Heart right ventricle (tissue), 16 donors: ENCODE measurements around the gene FANK1. TPM values are rescaled to one million over a fixed set of nuclear protein-coding genes. Genes with fewer than 3 reads are reported as not detected.
"Not testable (repeated sequence)": the region's sequence is repeated elsewhere in the genome, so short reads cannot be mapped to it uniquely, and the experiment has no call there.

Source experiments
- ATAC-seq, 8 donors: fragments of 200-7000 bp; cut with Tn5 transposase; one replicate each; pipeline ENCODE4 v1.9.1; 2020; ENCODE audit warnings: mild to moderate bottlenecking in 8 of 8, moderate library complexity in 8 of 8, moderate number of reproducible peaks in 1 of 8
- DNase-seq, 2 donors: peaks; one replicate each; pipeline ENCODE4 v3.0.0-alpha.2; 2020
- H3K27ac ChIP-seq, 10 donors: fragments of 200-600 bp; sonication (generic) in 2 of 10; one replicate each; pipeline versions ENCODE4 v1.5.0 to v1.8.0; 2020 to 2022; ENCODE audit warnings: mild to moderate bottlenecking in 3 of 10
- H3K27me3 ChIP-seq, 7 donors: fragments of 200-600 bp; one replicate each; pipeline ENCODE4 v1.8.0; 2021 to 2022; ENCODE audit warnings: mild to moderate bottlenecking in 2 of 7
- H3K36me3 ChIP-seq, 9 donors: fragments of 200-600 bp; sonication (generic) in 1 of 9; one replicate each; pipeline versions ENCODE4 v1.5.0 to v1.8.0; 2020 to 2022; ENCODE audit warnings: mild to moderate bottlenecking in 2 of 9
- H3K4me1 ChIP-seq, 9 donors: fragments of 200-600 bp; sonication (generic) in 1 of 9; one replicate each; pipeline versions ENCODE4 v1.5.0 to v1.8.0; 2020 to 2022; ENCODE audit warnings: mild to moderate bottlenecking in 4 of 9
- H3K4me3 ChIP-seq, 10 donors: fragments of 200-600 bp; sonication (generic) in 2 of 10; one replicate each; pipeline versions ENCODE4 v1.5.0 to v1.8.0; 2020 to 2022; ENCODE audit warnings: mild to moderate bottlenecking in 7 of 10, moderate library complexity in 2 of 10
- H3K9me3 ChIP-seq, 11 donors: fragments of 200-600 bp in 10 of 11; sonication (generic) in 2 of 11; one replicate each; pipeline versions ENCODE4 v1.5.0 to v1.8.0; 2013 to 2022; ENCODE audit warnings: mild to moderate bottlenecking in 2 of 11, control low read depth in 1 of 11, moderate library complexity in 1 of 11
- CTCF ChIP-seq, 9 donors: fragments of 200-600 bp; sonication (generic) in 2 of 9; IDR thresholded peaks; one replicate each; pipeline versions ENCODE4 v1.5.0 to v1.8.0; 2021 to 2022; ENCODE audit warnings: antibody characterized with exemption in 9 of 9, mild to moderate bottlenecking in 5 of 9, moderate library complexity in 1 of 9
- WGBS, 2 donors: extraction: QIAGEN DNeasy Blood & Tissue Kit; methylation state at CpG; one replicate each; pipeline ENCODE4 v1.1.7; 2013; ENCODE audit warnings: inconsistent platforms in 1 of 2; 5-methylcytosine and 5-hydroxymethylcytosine counted together
- intact Hi-C, 10 donors: fragments of 100-400 bp; cut with DNase I; formaldehyde crosslinking; loops; one replicate each; pipeline versions ENCODE4 v1.11.1 to v1.14.2; 2022
- polyA plus RNA-seq, 2 donors: library from polyadenylated mRNA; stranded (reverse); fragments of 200-250 nt; gene quantifications; one replicate each; pipeline ENCODE4 v1.2.3, GENCODE V29; 2013
- total RNA-seq, 10 donors: library from RNA; stranded (reverse); fragmentation: NEBNext Ultra II Directional in 3 of 10; extraction: Animal tissue kit (Norgen Biotek cat#: 25700) in 3 of 10; gene quantifications; one replicate each; pipeline versions ENCODE4 v1.2.1 to v1.2.4, GENCODE V29; 2021 to 2023
- donor health status: Arrhythmogenic right ventricular cardiomyopathy.
- donor health status: ischemic (EF 13 %, LVEDD 7.1; RV severe dilation, severe dysfunction).
- donor health status: healthy with polysubstance abuse.
- donor health status: DM: no; HTN: yes; CAD: no.
- donor health status: DM: no; HTN: no; CAD: no.
- donor health status: ischemic (EF 25% LVEDD 6.9; RV normal size, moderate dysfunction).
- donor health status: ischemic (EF 25% LVEDD 5.7; RV mildly dilated, moderate dysfunction).
- donor health status: healthy.
- donor health status: DM: yes; HTN: yes; CAD: no.
- donor health status: Ischemic cardiomyopathy.
- donor health status: ischemic (EF 35%, LVEDD 5.7; RV mildly dilated, moderate dysfunction).
- donor health status: nonischemic (EF 11% LVEDD 7.7; RV severe dilation, severe dysfunction).
- donor health status: DM: yes; HTN: yes; CAD: no.
- donor health status: PGD.
- donor health status: ischemic (EF 29% LVEDD 5.4; RV normal size, mild dysfunction).
- donor health status: nonischemic (EF 23%, LVEDD 6.1; RV moderate dilation, normal function).

Gene FANK1
- total and polyA plus RNA-seq, 12 donors: 0.40 to 1.2 (median 0.68) TPM; not detected in 3

GRCh38 chr10:126045861-126046260, 149.5 kb downstream of the FANK1 start:
- intact Hi-C loops: no loop called here
- ATAC-seq (no peak), DNase-seq (no peak)
- no peaks in the 10 kb centered on the region for H3K9me3 ChIP-seq
- peaks cover 4 to 57% (median 37%) of the 10 kb centered on the region in 9 donors for H3K4me1 ChIP-seq
- H3K36me3 ChIP-seq: no peaks in the 10 kb centered on the region
- H3K27ac ChIP-seq: no peak overlapping the region
- TF ChIP-seq CTCF (IDR thresholded peaks at IDR 0.05): no peak
- H3K4me3 ChIP-seq: no peak overlapping the region
- no peaks in the 10 kb centered on the region for H3K27me3 ChIP-seq
- 94 to 95% methylated on average over 3 of the region's 3 CpGs for WGBS, 2 donors

DNA sequence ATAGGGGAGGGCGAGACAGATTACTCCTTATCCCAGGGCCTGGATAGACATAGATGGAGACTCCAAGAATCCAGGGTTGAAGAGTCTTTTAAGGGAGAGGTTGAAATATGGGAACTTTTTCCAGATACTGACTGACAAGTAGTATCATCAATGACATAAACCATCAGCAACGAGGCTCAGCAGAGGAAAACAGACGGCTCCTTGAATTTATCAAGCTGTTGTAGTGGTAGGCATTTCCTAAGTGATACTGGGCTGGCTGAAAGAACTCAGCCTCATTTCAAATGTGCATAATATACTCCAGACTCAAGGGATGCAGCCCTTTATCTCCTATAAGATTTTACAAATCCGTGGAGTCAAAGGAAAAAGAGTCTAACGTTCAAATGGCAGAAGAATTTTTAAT, 150.5 kb downstream of the FANK1 start:
- intact Hi-C loops: no loop called here
- no peak overlapping the region for H3K4me3 ChIP-seq
- no peak overlapping the region for H3K27ac ChIP-seq
- no peaks in the 10 kb centered on the region for H3K36me3 ChIP-seq
- ATAC-seq (no peak), DNase-seq (no peak)
- no peaks in the 10 kb centered on the region for H3K27me3 ChIP-seq
- peaks cover 4 to 50% (median 35%) of the 10 kb centered on the region in 9 donors for H3K4me1 ChIP-seq
- H3K9me3 ChIP-seq: no peaks in the 10 kb centered on the region
- TF ChIP-seq CTCF (IDR thresholded peaks at IDR 0.05): no peak
- WGBS, 2 donors: 56 to 62% methylated on average over 5 of the region's 5 CpGs

- H3K4me3 ChIP-seq, DNase-seq, H3K9me3 ChIP-seq, intact Hi-C loops, H3K36me3 ChIP-seq, ATAC-seq, H3K27me3 ChIP-seq, H3K27ac ChIP-seq: not testable (repeated sequence)
- 83 to 94% methylated on average over 1 of the region's 1 CpG for WGBS, 2 donors
- H3K4me1 ChIP-seq: peaks cover 3 to 45% (median 27%) of the 10 kb centered on the region in 9 donors
Observed at GRCh38 chr10:126047749-126048148, 151.4 kb downstream of the FANK1 start.

DNA sequence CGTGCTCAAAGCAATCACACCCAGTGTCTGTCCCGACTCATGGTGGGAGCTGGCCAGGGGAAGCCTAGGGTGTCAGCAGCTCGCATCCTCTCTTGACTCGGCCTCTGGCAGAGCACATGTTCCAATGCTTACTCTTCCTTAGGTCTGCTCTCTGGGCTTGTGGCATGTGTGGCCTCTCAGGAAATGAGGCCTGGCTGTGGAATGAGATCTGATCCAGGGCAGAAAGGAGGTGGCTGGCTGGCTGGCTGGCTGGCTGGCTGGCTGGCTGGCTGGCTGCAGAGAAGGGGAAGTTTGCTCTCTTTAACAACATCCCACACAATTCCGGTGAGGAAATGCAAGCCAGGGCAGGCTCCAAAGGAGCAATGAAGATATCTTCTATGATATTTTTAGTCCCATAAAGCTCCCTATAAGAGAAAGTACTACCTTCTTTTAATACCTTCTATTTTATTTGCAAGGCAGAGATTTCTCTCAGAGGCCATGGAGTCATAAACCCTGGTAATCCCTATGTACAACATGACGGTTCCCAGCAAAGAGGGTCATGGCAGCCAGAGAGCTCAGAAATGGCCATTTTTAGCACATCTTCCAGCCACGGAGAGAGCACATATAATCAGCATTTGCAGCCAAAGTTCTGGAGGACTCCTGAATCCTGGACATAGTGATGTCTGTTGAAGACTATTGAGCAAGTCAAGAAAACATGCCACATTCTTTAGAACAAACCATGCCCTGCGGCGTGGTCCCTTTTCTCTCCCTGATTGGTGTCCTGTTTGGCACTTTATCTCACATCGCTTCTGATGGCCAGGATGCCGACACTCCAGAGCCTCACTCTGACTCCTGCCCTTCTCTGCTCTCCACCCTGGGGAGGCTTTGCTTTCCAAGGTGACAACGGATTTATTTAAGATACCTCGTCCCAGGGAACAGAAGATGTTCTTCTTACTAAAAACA, 153.7 kb downstream of the FANK1 start:
- H3K4me1 ChIP-seq: peaks cover 0 to 33% (median 18%) of the 10 kb centered on the region in 9 donors
- peak overlapping the region in 5 of 10 donors; percentile 14 to 71 (median 44) for H3K27ac ChIP-seq
- no peak for TF ChIP-seq CTCF (IDR thresholded peaks at IDR 0.05)
- no peak overlapping the region for H3K4me3 ChIP-seq
- H3K36me3 ChIP-seq: no peaks in the 10 kb centered on the region
- peak; percentile 37 to 47 for DNase-seq
- peak; percentile 68 to 94 (median 88) for ATAC-seq
- H3K9me3 ChIP-seq: no peaks in the 10 kb centered on the region
- WGBS, 2 donors: 50 to 51% methylated on average over 13 of the region's 13 CpGs
- peaks cover 0 to 3% (median 0%) of the 10 kb centered on the region in 7 donors for H3K27me3 ChIP-seq
- intact Hi-C loops: loop anchor here in 1 of 10 donors (1.0 kb wide), 1 partner anchor 16 kb away; no protein-coding TSS in a partner anchor

GRCh38 chr10:126052171-126052570, 155.8 kb downstream of the FANK1 start:
- H3K4me3 ChIP-seq: no peak overlapping the region
- intact Hi-C loops: no loop called here
- no peak overlapping the region for H3K27ac ChIP-seq
- WGBS, 2 donors: 87% methylated on average over 2 of the region's 2 CpGs
- H3K9me3 ChIP-seq: no peaks in the 10 kb centered on the region
- no peak for TF ChIP-seq CTCF (IDR thresholded peaks at IDR 0.05)
- no peak for DNase-seq
- peaks cover 0 to 3% (median 0%) of the 10 kb centered on the region in 7 donors for H3K27me3 ChIP-seq
- H3K36me3 ChIP-seq: no peaks in the 10 kb centered on the region
- H3K4me1 ChIP-seq: peaks cover 0 to 33% (median 18%) of the 10 kb centered on the region in 9 donors
- no peak for ATAC-seq
